ENCODE results near the gene ADPRH.

The ADPRH gene

GRCh38 chr3:119598410-119599098, 19.3 kb downstream of the ADPRH start:
- DNase-seq = no peak

- DNase-seq = no peak
Measured at GRCh38 chr3:119599558-119600174, 20.4 kb downstream of the ADPRH start.

- peak in 1 of 2 experiments; percentile 2 for DNase-seq
Measured at GRCh38 chr3:119600732-119601131, 21.4 kb downstream of the ADPRH start.

- no peak for DNase-seq
Measured at GRCh38 chr3:119601154-119601553, 21.9 kb downstream of the ADPRH start.

GRCh38 chr3:119602676-119603075, 23.4 kb downstream of the ADPRH start:
- no peak for DNase-seq

- no peak for DNase-seq
Measured at GRCh38 chr3:119604878-119605277, 25.6 kb downstream of the ADPRH start.

- no peak for DNase-seq
Measured at GRCh38 chr3:119608405-119609000, 29.2 kb downstream of the ADPRH start.

GRCh38 chr3:119609301-119609700, 30.0 kb downstream of the ADPRH start:
- no peak for DNase-seq

GRCh38 chr3:119611664-119612063, 32.4 kb downstream of the ADPRH start:
- DNase-seq = no peak

GRCh38 chr3:119613201-119613600, 33.9 kb downstream of the ADPRH start:
- DNase-seq = no peak

GRCh38 chr3:119613872-119614271, 34.6 kb downstream of the ADPRH start:
- no peak for DNase-seq

GRCh38 chr3:119616056-119616455, 36.8 kb downstream of the ADPRH start:
- DNase-seq = no peak

GRCh38 chr3:119619094-119619493, 39.8 kb downstream of the ADPRH start:
- DNase-seq = no peak

GRCh38 chr3:119620899-119621298, 41.6 kb downstream of the ADPRH start:
- no peak for DNase-seq

GRCh38 chr3:119624002-119624720, 44.9 kb downstream of the ADPRH start:
- no peak for DNase-seq

GRCh38 chr3:119625451-119626153, 46.3 kb downstream of the ADPRH start:
- no peak for DNase-seq

- no peak for DNase-seq
Measured at GRCh38 chr3:119626196-119626595, 46.9 kb downstream of the ADPRH start.

GRCh38 chr3:119627461-119627860, 48.2 kb downstream of the ADPRH start:
- DNase-seq = no peak

GRCh38 chr3:119628390-119628789, 49.1 kb downstream of the ADPRH start:
- DNase-seq = no peak

- no peak for DNase-seq
Measured at GRCh38 chr3:119628816-119629445, 49.6 kb downstream of the ADPRH start.

- no peak for DNase-seq
Measured at GRCh38 chr3:119630128-119630879, 51.0 kb downstream of the ADPRH start.

GRCh38 chr3:119630880-119631329, 51.6 kb downstream of the ADPRH start:
- no peak for DNase-seq

Data from NCI-H1930 (cell line).